Measurements from ENCODE around the gene AUNIP. TPM values are rescaled to one million over a fixed set of nuclear protein-coding genes. Genes with fewer than 3 reads are reported as not detected.

The AUNIP gene
- total RNA-seq, 1 experiment from 2014 or later: 7.2 TPM

DNA sequence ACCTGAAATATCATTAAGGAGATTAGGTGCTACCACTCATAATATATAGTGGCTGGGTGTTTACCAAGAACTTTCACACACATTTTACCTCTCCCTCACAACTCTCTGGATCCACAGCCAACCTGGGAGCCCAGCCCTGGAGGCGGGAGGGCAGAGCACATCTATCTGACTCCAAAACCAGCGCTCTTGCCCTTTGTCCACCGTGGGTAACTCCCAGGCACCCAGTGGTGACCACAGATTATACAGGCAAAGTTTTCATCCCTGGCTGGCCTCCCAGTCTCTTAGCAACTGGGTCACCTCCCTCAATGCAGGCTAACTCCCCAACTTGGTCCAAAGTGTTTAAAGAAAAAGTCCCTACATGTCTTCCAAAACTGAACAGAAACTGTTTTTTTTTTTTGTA, 13.9 kb upstream of the AUNIP start:
- Histone ChIP-seq H4K20me1 (ENCODE audit: insufficient read depth, low read depth, low read length) (no peaks in the 10 kb centered on the region), H3K4me1 (ENCODE audit: low read length) (peaks cover 57% of the 10 kb centered on the region), H3K4me3 (ENCODE audit: low read length) (peak overlapping the region; percentile 47), H2AFZ (ENCODE audit: low read length) (no peak overlapping the region), H3K27me3 (ENCODE audit: low read length) (no peaks in the 10 kb centered on the region), H3K36me3 (ENCODE audit: insufficient read depth, low read length) (no peaks in the 10 kb centered on the region), H3K27ac (ENCODE audit: low read length) (peak overlapping the region; percentile 74), H3K4me2 (ENCODE audit: low read depth, low read length, poor library complexity, severe bottlenecking) (peak overlapping the region; percentile 65), H3K9me3 (ENCODE audit: low read length) (no peaks in the 10 kb centered on the region), H3K9ac (ENCODE audit: low read length) (peak overlapping the region; percentile 50), H3K9me2 (replicated peaks; ENCODE audit: insufficient read depth, low read length) (no peaks in the 10 kb centered on the region), H3K79me2 (ENCODE audit: low read length) (no peaks in the 10 kb centered on the region)
- no peak for DNase-seq

- no peak overlapping the region for H2AFZ ChIP-seq (ENCODE audit: low read length)
- H3K9ac ChIP-seq (ENCODE audit: low read length): peak overlapping the region; percentile 50
- peak overlapping the region; percentile 65 for H3K4me2 ChIP-seq (ENCODE audit: low read depth, low read length, poor library complexity, severe bottlenecking)
- no peaks in the 10 kb centered on the region for H3K9me3 ChIP-seq (ENCODE audit: low read length)
- no peaks in the 10 kb centered on the region for H3K79me2 ChIP-seq (ENCODE audit: low read length)
- H3K4me3 ChIP-seq (ENCODE audit: low read length): peak overlapping the region; percentile 47
- peaks cover 57% of the 10 kb centered on the region for H3K4me1 ChIP-seq (ENCODE audit: low read length)
- no peaks in the 10 kb centered on the region for H3K36me3 ChIP-seq (ENCODE audit: insufficient read depth, low read length)
- peak; percentile 81 for DNase-seq
- no peaks in the 10 kb centered on the region for H3K27me3 ChIP-seq (ENCODE audit: low read length)
- H3K9me2 ChIP-seq (replicated peaks; ENCODE audit: insufficient read depth, low read length): no peaks in the 10 kb centered on the region
- H3K27ac ChIP-seq (ENCODE audit: low read length): peak overlapping the region; percentile 74
- no peaks in the 10 kb centered on the region for H4K20me1 ChIP-seq (ENCODE audit: insufficient read depth, low read depth, low read length)
Measured at GRCh38 chr1:25872713-25873112, 13.5 kb upstream of the AUNIP start.

GRCh38 chr1:25871704-25872494, 12.6 kb upstream of the AUNIP start:
- Histone ChIP-seq H3K9me3 (ENCODE audit: low read length) (no peaks in the 10 kb centered on the region), H3K4me3 (ENCODE audit: low read length) (0 out of 2 replicates have a peak overlapping the region, but pooled peaks have one; percentile 13), H4K20me1 (ENCODE audit: insufficient read depth, low read depth, low read length) (no peaks in the 10 kb centered on the region), H3K27me3 (ENCODE audit: low read length) (no peaks in the 10 kb centered on the region), H3K79me2 (ENCODE audit: low read length) (no peaks in the 10 kb centered on the region), H3K4me2 (ENCODE audit: low read depth, low read length, poor library complexity, severe bottlenecking) (peak overlapping the region; percentile 65), H3K36me3 (ENCODE audit: insufficient read depth, low read length) (no peaks in the 10 kb centered on the region), H3K4me1 (ENCODE audit: low read length) (peaks cover 57% of the 10 kb centered on the region), H3K9me2 (replicated peaks; ENCODE audit: insufficient read depth, low read length) (no peaks in the 10 kb centered on the region), H3K9ac (ENCODE audit: low read length) (no peak overlapping the region; the same call in 1 of the 2 replicates), H2AFZ (ENCODE audit: low read length) (no peak overlapping the region), H3K27ac (ENCODE audit: low read length) (no peak overlapping the region; the same call in 1 of the 2 replicates)
- DNase-seq: no peak

DNA sequence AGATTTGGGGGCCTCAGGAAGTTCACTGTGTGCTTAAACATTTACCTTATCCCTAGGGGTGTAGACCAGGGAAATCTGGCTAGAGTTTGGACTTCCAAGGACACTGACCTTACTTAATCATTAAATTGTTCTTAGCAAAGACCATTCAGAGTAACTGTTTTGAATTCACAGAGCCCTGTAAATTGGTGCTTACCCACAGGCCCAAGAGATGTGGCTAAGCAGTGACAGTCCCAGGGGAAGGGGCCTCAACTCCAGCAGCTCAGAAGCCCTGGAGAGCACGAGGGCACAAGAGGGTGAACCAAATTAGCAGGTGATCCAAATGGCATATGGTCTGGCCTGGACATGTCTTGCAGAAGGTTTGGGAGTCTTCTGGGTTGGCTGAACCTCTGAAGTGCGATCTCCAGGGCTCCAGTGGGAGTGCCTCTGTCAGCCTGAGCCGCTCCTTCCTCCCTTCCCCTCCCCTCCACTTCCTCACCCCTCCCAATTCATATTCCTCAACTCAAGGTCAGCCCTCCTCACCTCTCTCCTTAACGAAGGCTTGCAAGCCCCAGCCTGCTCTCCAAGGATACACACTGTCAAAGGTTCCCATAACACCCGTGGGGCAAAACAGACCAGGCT, 11.9 kb upstream of the AUNIP start:
- DNase-seq: no peak
- Histone ChIP-seq H4K20me1 (ENCODE audit: insufficient read depth, low read depth, low read length) (no peaks in the 10 kb centered on the region), H3K9ac (ENCODE audit: low read length) (peak overlapping the region; percentile 12; the same call in 1 of the 2 replicates), H3K9me3 (ENCODE audit: low read length) (no peaks in the 10 kb centered on the region), H3K27me3 (ENCODE audit: low read length) (no peaks in the 10 kb centered on the region), H3K9me2 (replicated peaks; ENCODE audit: insufficient read depth, low read length) (no peaks in the 10 kb centered on the region), H2AFZ (ENCODE audit: low read length) (no peak overlapping the region), H3K4me3 (ENCODE audit: low read length) (peak overlapping the region; percentile 13; the same call in 1 of the 2 replicates), H3K4me2 (ENCODE audit: low read depth, low read length, poor library complexity, severe bottlenecking) (peak overlapping the region; percentile 30), H3K27ac (ENCODE audit: low read length) (no peak overlapping the region), H3K36me3 (ENCODE audit: insufficient read depth, low read length) (no peaks in the 10 kb centered on the region), H3K4me1 (ENCODE audit: low read length) (peaks cover 57% of the 10 kb centered on the region), H3K79me2 (ENCODE audit: low read length) (no peaks in the 10 kb centered on the region)

GRCh38 chr1:25870614-25871013, 11.4 kb upstream of the AUNIP start:
- H3K27ac ChIP-seq (ENCODE audit: low read length): no peak overlapping the region
- H3K9me2 ChIP-seq (replicated peaks; ENCODE audit: insufficient read depth, low read length): no peaks in the 10 kb centered on the region
- H3K9me3 ChIP-seq (ENCODE audit: low read length): no peaks in the 10 kb centered on the region
- no peaks in the 10 kb centered on the region for H4K20me1 ChIP-seq (ENCODE audit: insufficient read depth, low read depth, low read length)
- no peaks in the 10 kb centered on the region for H3K27me3 ChIP-seq (ENCODE audit: low read length)
- H3K36me3 ChIP-seq (ENCODE audit: insufficient read depth, low read length): no peaks in the 10 kb centered on the region
- peaks cover 51% of the 10 kb centered on the region for H3K4me1 ChIP-seq (ENCODE audit: low read length)
- peak overlapping the region; percentile 30 for H3K4me2 ChIP-seq (ENCODE audit: low read depth, low read length, poor library complexity, severe bottlenecking)
- no peak overlapping the region for H3K4me3 ChIP-seq (ENCODE audit: low read length)
- H2AFZ ChIP-seq (ENCODE audit: low read length): no peak overlapping the region
- peak overlapping the region; percentile 12; the same call in 1 of the 2 replicates for H3K9ac ChIP-seq (ENCODE audit: low read length)
- no peaks in the 10 kb centered on the region for H3K79me2 ChIP-seq (ENCODE audit: low read length)
- DNase-seq: no peak

GRCh38 chr1:25869909-25870606, 10.8 kb upstream of the AUNIP start:
- H3K4me2 ChIP-seq (ENCODE audit: low read depth, low read length, poor library complexity, severe bottlenecking): no peak overlapping the region
- H3K36me3 ChIP-seq (ENCODE audit: insufficient read depth, low read length): no peaks in the 10 kb centered on the region
- peak; percentile 56 for DNase-seq
- H3K9me3 ChIP-seq (ENCODE audit: low read length): no peaks in the 10 kb centered on the region
- no peaks in the 10 kb centered on the region for H3K9me2 ChIP-seq (replicated peaks; ENCODE audit: insufficient read depth, low read length)
- peaks cover 46% of the 10 kb centered on the region for H3K4me1 ChIP-seq (ENCODE audit: low read length)
- no peaks in the 10 kb centered on the region for H3K79me2 ChIP-seq (ENCODE audit: low read length)
- no peaks in the 10 kb centered on the region for H3K27me3 ChIP-seq (ENCODE audit: low read length)
- no peaks in the 10 kb centered on the region for H4K20me1 ChIP-seq (ENCODE audit: insufficient read depth, low read depth, low read length)
- no peak overlapping the region for H2AFZ ChIP-seq (ENCODE audit: low read length)
- no peak overlapping the region for H3K27ac ChIP-seq (ENCODE audit: low read length)
- no peak overlapping the region for H3K9ac ChIP-seq (ENCODE audit: low read length)
- no peak overlapping the region for H3K4me3 ChIP-seq (ENCODE audit: low read length)

DNA sequence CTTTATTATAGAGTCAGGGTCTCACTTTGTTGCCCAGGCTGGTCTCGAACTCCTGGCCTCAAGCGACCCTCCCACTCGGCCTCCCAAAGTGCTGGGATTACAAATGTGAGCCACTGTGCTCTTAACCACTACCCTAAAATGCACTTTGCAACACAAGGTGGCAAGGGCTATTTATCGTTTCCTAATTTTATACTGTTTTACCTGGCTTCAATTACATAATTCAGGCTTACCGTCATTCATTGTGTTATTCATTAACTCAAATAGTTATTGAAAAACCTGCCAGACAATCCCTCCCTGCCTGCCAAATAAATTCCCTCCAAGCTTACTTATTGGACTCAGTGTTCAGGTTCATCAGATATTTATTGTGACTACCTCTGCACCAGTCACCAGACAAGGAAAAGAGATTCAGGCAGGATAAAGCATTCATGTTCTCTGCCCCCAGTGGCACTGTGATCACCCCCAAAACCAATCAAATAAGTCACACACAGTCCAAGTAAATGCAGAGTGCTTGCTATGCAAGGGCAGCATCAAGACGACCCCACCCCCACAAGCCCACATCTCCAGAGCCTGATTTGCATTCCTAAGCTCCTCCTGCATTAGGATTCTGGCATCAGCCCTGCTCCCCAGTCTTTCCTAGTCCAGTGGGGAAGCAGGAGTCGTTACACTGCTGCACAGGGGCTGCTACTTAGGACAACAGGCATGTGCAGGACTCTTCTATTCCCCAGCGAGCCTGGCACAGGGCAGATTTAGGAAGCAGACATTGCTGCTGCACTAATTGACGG, 8.1 kb upstream of the AUNIP start:
- Histone ChIP-seq H2AFZ (ENCODE audit: low read length) (no peak overlapping the region), H3K9me2 (replicated peaks; ENCODE audit: insufficient read depth, low read length) (no peaks in the 10 kb centered on the region), H3K36me3 (ENCODE audit: insufficient read depth, low read length) (no peaks in the 10 kb centered on the region), H3K4me1 (ENCODE audit: low read length) (peaks cover 21% of the 10 kb centered on the region), H3K79me2 (ENCODE audit: low read length) (no peaks in the 10 kb centered on the region), H3K27ac (ENCODE audit: low read length) (no peak overlapping the region), H4K20me1 (ENCODE audit: insufficient read depth, low read depth, low read length) (no peaks in the 10 kb centered on the region), H3K9me3 (ENCODE audit: low read length) (no peaks in the 10 kb centered on the region), H3K4me2 (ENCODE audit: low read depth, low read length, poor library complexity, severe bottlenecking) (no peak overlapping the region), H3K27me3 (ENCODE audit: low read length) (no peaks in the 10 kb centered on the region), H3K4me3 (ENCODE audit: low read length) (no peak overlapping the region), H3K9ac (ENCODE audit: low read length) (no peak overlapping the region)
- no peak for DNase-seq
